OCI-LY3 (cell line): ENCODE measurements around the gene HAPSTR1.
A peak's percentile ranks its signal among the peaks of the same experiment; 100 is the strongest.
"Not testable (repeated sequence)": the region's sequence is repeated elsewhere in the genome, so short reads cannot be mapped to it uniquely, and the experiment has no call there.

ENCODE experiments used
- H2AFZ ChIP-seq: fragments of 200-600, 300-600 bp; shearing (Covaris generic); 2 replicates; pipeline ENCODE4 v1.6.0; 2014; ENCODE audit warnings: antibody characterized with exemption, low read depth, low read length
- H3K27ac ChIP-seq: fragments of 200-600, 300-600 bp; sonication (generic); 2 replicates; pipeline ENCODE4 v1.5.1; 2014; ENCODE audit warnings: mild to moderate bottlenecking, low read length, moderate library complexity, mixed read lengths
- H3K27me3 ChIP-seq: fragments of 200-600, 300-600 bp; sonication (generic); 2 replicates; pipeline ENCODE4 v1.6.1; 2014; ENCODE audit warnings: low read depth, low read length, mixed read lengths
- H3K36me3 ChIP-seq: fragments of 200-600, 300-600 bp; sonication (generic); replicated peaks from 2 replicates; pipeline ENCODE3; 2014; ENCODE audit warnings: low read depth, low read length, mixed read lengths
- H3K4me1 ChIP-seq: fragments of 300-600, 200-600 bp; sonication (generic); 2 replicates; pipeline ENCODE4 v1.6.1; 2014; ENCODE audit warnings: low read length, mixed read lengths
- H3K4me2 ChIP-seq: fragments of 200-600, 300-600 bp; sonication (generic); 2 replicates; pipeline ENCODE4 v1.6.1; 2014; ENCODE audit warnings: low read length, mixed read lengths
- H3K4me3 ChIP-seq: fragments of 300-600, 200-600 bp; sonication (generic); 2 replicates; pipeline ENCODE4 v1.5.1; 2014; ENCODE audit warnings: antibody characterized with exemption, mild to moderate bottlenecking, low read length, moderate library complexity
- H3K79me2 ChIP-seq: fragments of 300-600, 200-600 bp; shearing (Covaris generic); 2 replicates; pipeline ENCODE4 v1.6.1; 2014; ENCODE audit warnings: mild to moderate bottlenecking, low read length, mixed read lengths
- H3K9ac ChIP-seq: fragments of 300-600, 200-600 bp; shearing (Covaris generic); 2 replicates; pipeline ENCODE4 v1.6.0; 2014; ENCODE audit warnings: mild to moderate bottlenecking, low read length, moderate library complexity
- H3K9me3 ChIP-seq: fragments of 200-600, 300-600 bp; shearing (Covaris generic); 2 replicates; pipeline ENCODE4 v1.6.1; 2014; ENCODE audit warnings: low read length, mixed read lengths; ENCODE audit not compliant: insufficient read depth
- H4K20me1 ChIP-seq: fragments of 200-600, 300-600 bp; sonication (generic); 2 replicates; pipeline ENCODE4 v1.6.1; 2016; ENCODE audit warnings: low read length, mixed read lengths; ENCODE audit not compliant: insufficient read depth
- CTCF ChIP-seq: fragments of 200-600, 300-600 bp; sonication (generic); IDR thresholded peaks from 2 replicates; pipeline ENCODE4 v1.5.1; 2014; ENCODE audit warnings: antibody characterized with exemption, low read length, low read depth
- EZH2phosphoT487 ChIP-seq: fragments of 200-600 bp; shearing (Covaris generic); IDR thresholded peaks from 2 replicates; pipeline ENCODE4 v1.6.1; 2018; ENCODE audit warnings: antibody characterized with exemption, mixed run types, low read depth

Gene HAPSTR1

GRCh38 chr16:9077091-9077809 is 14.2 kb upstream of the HAPSTR1 start:
- Histone ChIP-seq H3K4me2 (peak overlapping the region; percentile 40), H3K27me3 (no peaks in the 10 kb centered on the region), H3K9me3 (0 out of 2 replicates have a peak, but pooled peaks cover 3% of the 10 kb centered on the region), H3K27ac (peak overlapping the region; percentile 3; the same call in 1 of the 2 replicates), H3K4me3 (no peak overlapping the region), H4K20me1 (no peaks in the 10 kb centered on the region), H3K9ac (no peak overlapping the region), H3K36me3 (no peaks in the 10 kb centered on the region), H3K4me1 (peaks cover 27% of the 10 kb centered on the region), H2AFZ (peak overlapping the region; percentile 82), H3K79me2 (no peaks in the 10 kb centered on the region)
- TF ChIP-seq CTCF (no peak), EZH2phosphoT487 (no peak)

GRCh38 chr16:9078467-9079429 is 12.7 kb upstream of the HAPSTR1 start:
- Histone ChIP-seq H3K4me1 (peaks cover 20% of the 10 kb centered on the region), H3K4me2 (0 out of 2 replicates have a peak overlapping the region, but pooled peaks have one; percentile 11), H2AFZ (0 out of 2 replicates have a peak overlapping the region, but pooled peaks have one; percentile 17)
- H3K9me3 ChIP-seq, H3K4me3 ChIP-seq, H4K20me1 ChIP-seq, H3K27me3 ChIP-seq, H3K9ac ChIP-seq, H3K36me3 ChIP-seq, H3K79me2 ChIP-seq, H3K27ac ChIP-seq: not testable (repeated sequence)

- Histone ChIP-seq H3K9me3 (0 out of 2 replicates have a peak, but pooled peaks cover 3% of the 10 kb centered on the region), H3K27me3 (no peaks in the 10 kb centered on the region), H3K9ac (no peak overlapping the region), H3K4me1 (peaks cover 20% of the 10 kb centered on the region), H4K20me1 (no peaks in the 10 kb centered on the region), H3K79me2 (no peaks in the 10 kb centered on the region), H3K4me2 (no peak overlapping the region), H3K27ac (no peak overlapping the region), H2AFZ (0 out of 2 replicates have a peak overlapping the region, but pooled peaks have one; percentile 17), H3K4me3 (no peak overlapping the region), H3K36me3 (no peaks in the 10 kb centered on the region)
- TF ChIP-seq CTCF (no peak), EZH2phosphoT487 (no peak)
Observed at GRCh38 chr16:9079430-9079812, 12.0 kb upstream of the HAPSTR1 start.

GRCh38 chr16:9081158-9081557 is 10.3 kb upstream of the HAPSTR1 start:
- H3K27ac ChIP-seq, result no peak overlapping the region

More at GRCh38 chr16:9081158-9081557, 10.3 kb upstream of the HAPSTR1 start:
- TF ChIP-seq CTCF, result no peak
- TF ChIP-seq EZH2phosphoT487, result no peak
- Histone ChIP-seq H4K20me1 (no peaks in the 10 kb centered on the region), H3K79me2 (no peaks in the 10 kb centered on the region), H3K27me3 (no peaks in the 10 kb centered on the region), H3K4me1 (peaks cover 20% of the 10 kb centered on the region), H3K9ac (no peak overlapping the region), H3K4me3 (no peak overlapping the region), H3K36me3 (no peaks in the 10 kb centered on the region), H3K9me3 (0 out of 2 replicates have a peak, but pooled peaks cover 3% of the 10 kb centered on the region), H3K4me2 (no peak overlapping the region), H2AFZ (no peak overlapping the region)
